OCI-LY7 (cell line): ENCODE results near the gene WASF3. TPM values are rescaled to one million over a fixed set of nuclear protein-coding genes. Genes with fewer than 3 reads are reported as not detected.

Experiments used
- BruUV-seq: library from RNA; stranded (reverse); fragments of 400-500 nt; replicated peaks from 2 replicates; lab custom pipeline; 2021; lab: Mats Ljungman, UMichigan
- CTCF ChIA-PET: fragments of 300-600 bp; sonication (Branson Sonifier 250); formaldehyde crosslinking; loops from one replicate; lab custom pipeline; 2022; ENCODE audit warnings: antibody characterized with exemption; ENCODE audit not compliant: unreplicated experiment; lab: Charles Lee
- POLR2A ChIA-PET: fragments of 300-600 bp; sonication (Branson Sonifier 250); formaldehyde crosslinking; loops from one replicate; lab custom pipeline; 2022; ENCODE audit warnings: antibody characterized with exemption; lab: Charles Lee
- DNase-seq: peaks from one replicate; pipeline ENCODE4 v3.0.0-alpha.2; 2015; ENCODE audit warnings: low spot score
- H2AFZ ChIP-seq: fragments of 200-600 bp; sonication (generic), shearing (Covaris generic); 2 replicates; pipeline ENCODE4 v1.6.1; 2014; ENCODE audit warnings: mild to moderate bottlenecking, antibody characterized with exemption, low read length, moderate library complexity
- H3K27ac ChIP-seq: fragments of 200-600 bp; sonication (generic); 2 replicates; pipeline ENCODE4 v1.5.1; 2014; ENCODE audit warnings: mixed run types, low read depth, mild to moderate bottlenecking, moderate library complexity, low read length, inconsistent platforms; ENCODE audit not compliant: poor library complexity, severe bottlenecking
- H3K36me3 ChIP-seq: fragments of 200-600 bp; sonication (generic); 2 replicates; pipeline ENCODE4 v1.6.1; 2014; ENCODE audit warnings: mild to moderate bottlenecking, antibody characterized with exemption, low read length, moderate library complexity, mixed read lengths; ENCODE audit not compliant: insufficient read depth
- H3K4me1 ChIP-seq: fragments of 200-600 bp; sonication (generic); 2 replicates; pipeline ENCODE4 v1.5.1; 2014; ENCODE audit warnings: mild to moderate bottlenecking, low read length; ENCODE audit not compliant: insufficient read depth, poor library complexity, severe bottlenecking
- H3K4me2 ChIP-seq: fragments of 200-600 bp; sonication (generic); 2 replicates; pipeline ENCODE4 v1.6.1; 2014; ENCODE audit warnings: mild to moderate bottlenecking, low read length
- H3K4me3 ChIP-seq: fragments of 200-600 bp; sonication (generic); 2 replicates; pipeline ENCODE4 v1.5.1; 2014; ENCODE audit warnings: mild to moderate bottlenecking, low read depth, low read length; ENCODE audit not compliant: poor library complexity, severe bottlenecking
- H3K79me2 ChIP-seq: fragments of 200-600 bp; sonication (generic); 2 replicates; pipeline ENCODE4 v1.6.1; 2016; ENCODE audit warnings: low read depth, mild to moderate bottlenecking, low read length, moderate library complexity, mixed read lengths; ENCODE audit not compliant: insufficient read depth
- H3K9me2 ChIP-seq: fragments of 200-600 bp; sonication (generic); 2 replicates; pipeline ENCODE4 v1.6.1; 2016; ENCODE audit warnings: mild to moderate bottlenecking, low read length, mixed read lengths; ENCODE audit not compliant: insufficient read depth
- H3K9me3 ChIP-seq: fragments of 200-600 bp; sonication (generic); 2 replicates; pipeline ENCODE4 v1.6.1; 2014; ENCODE audit warnings: mild to moderate bottlenecking, mixed run types, low read length, mixed read lengths
- H4K20me1 ChIP-seq: fragments of 200-600 bp; sonication (generic); 2 replicates; pipeline ENCODE4 v1.6.1; 2014; ENCODE audit warnings: mild to moderate bottlenecking, antibody characterized with exemption, low read length, moderate library complexity, mixed read lengths; ENCODE audit not compliant: insufficient read depth
- CTCF ChIP-seq: fragments of 200-600 bp; sonication (generic); conservative IDR thresholded peaks from 2 replicates; pipeline ENCODE4 v1.5.1; 2014; ENCODE audit warnings: mild to moderate bottlenecking, antibody characterized with exemption, low read length, moderate library complexity, mixed read lengths
- EZH2phosphoT487 ChIP-seq: fragments of 200-600 bp; sonication (generic); IDR thresholded peaks from 2 replicates; pipeline ENCODE4 v1.6.1; 2018; ENCODE audit warnings: low read depth, borderline replicate concordance, mild to moderate bottlenecking, mixed run types, antibody characterized with exemption, low read length, moderate library complexity, mixed read lengths
- intact Hi-C: fragments of 100-400 bp; cut with micrococcal nuclease; formaldehyde crosslinking; loops from one replicate; pipeline ENCODE4 v1.10.0; 2022; ENCODE audit not compliant: unreplicated experiment
- total RNA-seq, 2 experiments: library from RNA; depleted of rRNA in 1 of 2; stranded (reverse); fragments of >200 nt in 1 of 2; shearing (Covaris generic) in 1 of 2; gene quantifications; 2 replicates each; pipeline ENCODE4 v1.2.3, GENCODE V29; 2014 to 2022

WASF3 gene
- total RNA-seq, 2 experiments from 2014 or later: 0.17 to 0.19 TPM

DNA sequence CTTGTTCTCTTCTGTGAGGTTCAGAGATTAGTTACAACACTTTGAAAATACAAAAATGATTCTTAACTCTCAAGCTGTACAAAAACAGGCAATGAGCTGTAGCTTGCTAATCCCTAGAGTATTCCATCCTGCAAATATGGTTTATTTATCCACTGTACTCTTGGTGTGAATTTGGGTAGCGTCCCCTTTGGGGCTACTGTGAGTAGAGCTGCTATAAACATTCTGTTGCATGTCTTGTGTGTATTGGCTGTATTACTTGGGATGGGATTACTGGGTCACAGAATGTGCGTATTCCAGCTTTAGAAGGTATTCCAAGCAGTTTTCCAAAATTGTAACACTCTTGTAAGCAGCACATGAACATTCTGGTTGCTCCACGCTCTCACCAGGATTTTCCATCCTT lies 169.6 kb downstream of the WASF3 start:
- no peaks in the 10 kb centered on the region for H4K20me1 ChIP-seq
- H3K79me2 ChIP-seq: no peaks in the 10 kb centered on the region
- no peaks in the 10 kb centered on the region for H3K9me2 ChIP-seq
- no peaks in the 10 kb centered on the region for H3K9me3 ChIP-seq
- TF ChIP-seq CTCF (no peak), EZH2phosphoT487 (no peak)
- no peaks in the 10 kb centered on the region for H3K4me1 ChIP-seq
- ChIA-PET POLR2A (interaction anchor here (1.0 kb wide), 1 partner anchor 29 kb away, joined by 4 read pairs; no protein-coding TSS in a partner anchor), CTCF (no interaction called here)
- no TSS peak for BruUV-seq
- no peak for DNase-seq
- H3K36me3 ChIP-seq: no peaks in the 10 kb centered on the region
- no peak overlapping the region for H3K4me2 ChIP-seq
- no peak overlapping the region for H3K27ac ChIP-seq
- no peak overlapping the region for H2AFZ ChIP-seq
- intact Hi-C loops: no loop called here
- no peak overlapping the region for H3K4me3 ChIP-seq

- no peak overlapping the region for H3K4me3 ChIP-seq
- ChIA-PET CTCF (no interaction called here), POLR2A (interaction anchor here (1.0 kb wide), 1 partner anchor 28 kb away, joined by 4 read pairs; no protein-coding TSS in a partner anchor)
- no peaks in the 10 kb centered on the region for H4K20me1 ChIP-seq
- H3K36me3 ChIP-seq: no peaks in the 10 kb centered on the region
- intact Hi-C loops: no loop called here
- H3K9me3 ChIP-seq: no peaks in the 10 kb centered on the region
- no peaks in the 10 kb centered on the region for H3K9me2 ChIP-seq
- H3K27ac ChIP-seq: no peak overlapping the region
- no TSS peak for BruUV-seq
- no peaks in the 10 kb centered on the region for H3K4me1 ChIP-seq
- no peak overlapping the region for H2AFZ ChIP-seq
- TF ChIP-seq EZH2phosphoT487 (no peak), CTCF (no peak)
- H3K4me2 ChIP-seq: no peak overlapping the region
- no peaks in the 10 kb centered on the region for H3K79me2 ChIP-seq
- no peak for DNase-seq
These were observed 170.2 kb downstream of the WASF3 start for GRCh38 chr13:26727633-26728032.

DNA sequence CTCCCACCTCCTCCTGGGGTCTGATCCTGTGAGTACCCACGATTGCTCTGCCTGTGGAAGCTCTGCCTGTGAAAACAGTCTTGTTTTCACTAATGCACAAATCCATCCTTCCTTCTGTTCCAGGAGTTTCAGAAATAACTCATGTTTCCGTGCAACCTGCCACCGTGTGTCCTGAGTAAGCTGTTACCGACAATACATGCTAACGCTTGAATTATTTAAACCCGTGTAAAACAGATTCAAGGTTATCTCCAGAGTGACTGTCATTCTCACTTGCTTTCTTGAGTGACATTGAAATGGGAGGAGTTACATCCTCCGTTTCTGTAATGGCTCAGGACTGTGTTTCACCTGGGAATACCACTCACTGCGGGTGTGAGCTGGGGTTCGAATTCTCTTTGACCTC lies 178.2 kb downstream of the WASF3 start:
- H2AFZ ChIP-seq: no peak overlapping the region
- H3K4me2 ChIP-seq: no peak overlapping the region
- no peaks in the 10 kb centered on the region for H3K4me1 ChIP-seq
- TF ChIP-seq EZH2phosphoT487: no peak
- no peak for TF ChIP-seq CTCF
- no peaks in the 10 kb centered on the region for H4K20me1 ChIP-seq
- no TSS peak for BruUV-seq
- ChIA-PET POLR2A (no interaction called here), CTCF (no interaction called here)
- H3K9me3 ChIP-seq: 0 out of 2 replicates have a peak, but pooled peaks cover 4% of the 10 kb centered on the region
- no peak for DNase-seq
- H3K4me3 ChIP-seq: no peak overlapping the region
- H3K9me2 ChIP-seq: no peaks in the 10 kb centered on the region
- H3K27ac ChIP-seq: no peak overlapping the region
- intact Hi-C loops: no loop called here
- H3K36me3 ChIP-seq: no peaks in the 10 kb centered on the region
- no peaks in the 10 kb centered on the region for H3K79me2 ChIP-seq
